ENCODE data around the gene BTBD6. TPM values are rescaled to one million over a fixed set of nuclear protein-coding genes. Genes with fewer than 3 reads are reported as not detected.
"Not testable (repeated sequence)": the region's sequence is repeated elsewhere in the genome, so short reads cannot be mapped to it uniquely, and the experiment has no call there.

The BTBD6 gene
- total and polyA plus RNA-seq, 2 of the 8 experiments (the other 6 are each of a cell fraction or from before 2014, with no cell fraction given) = 10.1 to 10.2 TPM

DNA sequence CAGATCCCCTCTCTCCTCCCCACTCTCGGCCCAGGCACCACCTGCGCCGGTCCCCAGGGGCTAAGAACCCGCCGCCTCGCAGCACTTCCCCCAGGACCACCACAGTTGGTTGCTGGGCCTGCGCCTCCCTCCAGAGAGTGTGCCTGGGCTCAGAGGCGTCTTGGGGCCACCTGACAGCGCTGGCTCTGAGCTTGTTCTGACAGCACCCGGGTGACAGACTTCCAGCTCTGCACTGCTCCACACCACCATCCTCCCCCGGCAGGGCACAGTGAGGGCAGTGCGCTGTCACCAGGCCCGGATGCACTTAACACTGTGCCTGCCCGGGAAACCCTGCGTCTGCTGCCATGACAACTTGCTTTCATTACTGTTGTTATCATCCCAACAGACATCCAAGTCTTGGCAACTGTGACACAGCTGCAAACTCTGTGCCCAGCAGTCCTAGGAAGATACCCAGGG lies 45.8 kb downstream of the BTBD6 start (continued):
- TF ChIP-seq NANOG (IDR thresholded peaks at IDR 0.05; ENCODE audit: insufficient read depth, low read depth, low read length, poor library complexity, severe bottlenecking) (no peak), SRF (IDR thresholded peaks at IDR 0.05; ENCODE audit: low read depth, low read length) (no peak)

- not testable (repeated sequence) for H3K4me3 ChIP-seq (ENCODE audit: extremely low read depth in 1 of 4, insufficient read depth in 2 of 4, low read depth in 3 of 4, low read length in 4 of 4); H3K4me2 ChIP-seq (ENCODE audit: insufficient read depth in 1 of 2, low read depth in 2 of 2, low read length in 2 of 2); H4K5ac ChIP-seq (ENCODE audit: insufficient read length, low read depth, low read length); H2BK120ac ChIP-seq (replicated peaks; ENCODE audit: low read depth, low read length); H3K18ac ChIP-seq (ENCODE audit: extremely low read depth, low read length); H3K4me1 ChIP-seq (replicated peaks in 1 of 4; ENCODE audit: control insufficient read depth in 3 of 4, insufficient read depth in 4 of 4, low read length in 3 of 4); H3K9ac ChIP-seq (replicated peaks in 1 of 4; ENCODE audit: extremely low read depth in 1 of 4, low read depth in 3 of 4, low read length in 3 of 4); H3K23ac ChIP-seq (ENCODE audit: insufficient read length); H3K36me3 ChIP-seq (ENCODE audit: control insufficient read depth in 2 of 4, insufficient read depth in 4 of 4, low read length in 3 of 4); H3K23me2 ChIP-seq (ENCODE audit: low read depth, low read length); H3K27ac ChIP-seq (ENCODE audit: low read depth, low read length); H3K56ac ChIP-seq (replicated peaks; ENCODE audit: insufficient read length, low read depth, low read length); H2AFZ ChIP-seq (ENCODE audit: low read length); H3K14ac ChIP-seq (ENCODE audit: insufficient read length); H3K9me3 ChIP-seq (ENCODE audit: insufficient read depth in 2 of 2, low read depth in 1 of 2, low read length in 1 of 2); H3K4ac ChIP-seq (replicated peaks; ENCODE audit: insufficient read length, low read depth, low read length); H2BK12ac ChIP-seq (ENCODE audit: low read depth, low read length); DNase-seq (ENCODE audit: low read depth in 1 of 2, low spot score in 2 of 2); H2BK5ac ChIP-seq (ENCODE audit: low read depth, low read length); H2BK15ac ChIP-seq (ENCODE audit: low read length); H3K27me3 ChIP-seq (replicated peaks in 1 of 4; ENCODE audit: control insufficient read depth in 3 of 4, extremely low read depth in 1 of 4, insufficient read depth in 3 of 4, low read length in 3 of 4); H4K91ac ChIP-seq (replicated peaks; ENCODE audit: insufficient read length, low read length); H2BK20ac ChIP-seq (ENCODE audit: low read length); H4K8ac ChIP-seq (ENCODE audit: extremely low read depth, insufficient read depth, low read length); H3K79me1 ChIP-seq (ENCODE audit: low read depth, low read length); H2AK5ac ChIP-seq (ENCODE audit: low read depth, low read length); FAIRE-seq
- WGBS, 2 experiments (ENCODE audit: extremely low coverage in 1 of 2, insufficient coverage in 1 of 2, insufficient read length in 1 of 2, insufficient replicate concordance in 2 of 2, low coverage in 1 of 2, low lambda C conversion rate in 2 of 2, missing lambda C conversion rate in 1 of 2) = 96% methylated on average over 11 of the region's 11 CpGs; no CpG with 5 or more reads in 1 of the 2 experiments
- CTCF ChIA-PET (ENCODE audit: partially characterized antibody) = interaction anchor here (0.6 to 2.2 kb wide), 9 partner anchors 8 to 95 kb away, joined by 3 to 7 read pairs (median 3); no protein-coding TSS in a partner anchor
- Histone ChIP-seq H3K79me2 (ENCODE audit: control insufficient read depth in 1 of 2, insufficient read depth in 2 of 2, low read length in 2 of 2) (peaks cover 0 to 35% of the 10 kb centered on the region in 2 experiments; a peak in 2 of 4 replicates), H4K20me1 (replicated peaks in 1 of 2; ENCODE audit: control insufficient read depth in 1 of 2, insufficient read depth in 2 of 2, low read length in 2 of 2) (peaks cover 6 to 22% of the 10 kb centered on the region in 2 experiments)
- POLR2A ChIA-PET (ENCODE audit: partially characterized antibody) = interaction anchor here (1.5 kb wide), 1 partner anchor 17 kb away, joined by 4 read pairs; the partner anchor contains the start of gene PACS2
These were observed 49.0 kb downstream of the BTBD6 start for GRCh38 chr14:105297311-105297710.

All from H1 (cell line).